IPS-18a (cell line): Measurements from ENCODE around the gene S1PR5.
"Not testable (repeated sequence)": the region's sequence is repeated elsewhere in the genome, so short reads cannot be mapped to it uniquely, and the experiment has no call there.

Experiments
- H3K27ac ChIP-seq: one replicate; pipeline ENCODE4 v1.5.1; 2013; ENCODE audit warnings: low read length
- H3K27me3 ChIP-seq: one replicate; pipeline ENCODE4 v1.6.1; 2013; ENCODE audit warnings: mild to moderate bottlenecking, low read length; ENCODE audit not compliant: control insufficient read depth, insufficient read depth
- H3K36me3 ChIP-seq: one replicate; pipeline ENCODE4 v1.6.1; 2013; ENCODE audit warnings: low read depth, low read length; ENCODE audit not compliant: control insufficient read depth
- H3K4me1 ChIP-seq: one replicate; pipeline ENCODE4 v1.6.1; 2013; ENCODE audit warnings: low read depth, low read length; ENCODE audit not compliant: control insufficient read depth
- H3K4me3 ChIP-seq: one replicate; pipeline ENCODE4 v1.5.1; 2013; ENCODE audit warnings: low read length
- H3K9ac ChIP-seq: one replicate; pipeline ENCODE4 v1.6.1; 2013; ENCODE audit warnings: mild to moderate bottlenecking, low read length, moderate library complexity
- H3K9me3 ChIP-seq: one replicate; pipeline ENCODE4 v1.6.1; 2013; ENCODE audit warnings: low read depth, low read length; ENCODE audit not compliant: control insufficient read depth

S1PR5 gene

DNA sequence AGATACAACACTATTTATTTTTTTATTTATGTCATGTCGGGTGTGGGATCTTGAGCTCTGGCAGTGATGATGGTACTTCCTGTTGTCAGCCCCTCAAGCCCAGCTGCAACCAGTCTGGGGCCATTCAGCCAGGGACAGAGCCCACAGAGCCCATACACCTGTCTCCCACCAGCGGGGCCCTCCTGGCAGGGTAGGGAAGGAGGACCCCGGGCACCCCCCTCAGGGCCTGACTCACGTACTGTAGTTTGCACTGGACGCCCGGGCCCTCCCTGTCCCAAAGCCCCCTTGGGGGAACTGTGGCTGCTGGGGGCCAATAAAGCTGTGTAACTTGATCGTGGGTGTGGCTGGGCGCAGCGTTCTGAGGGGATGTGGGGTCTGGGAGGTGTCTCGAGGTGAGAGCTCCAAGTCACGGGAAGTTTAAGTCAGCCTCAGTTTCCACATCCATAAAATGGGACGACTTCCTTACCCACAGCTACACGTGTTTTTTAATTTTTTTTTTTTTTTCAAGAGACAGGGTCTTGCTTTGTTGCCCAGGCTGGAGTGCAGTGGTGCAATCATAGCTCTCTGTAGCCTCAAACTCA is 35.9 kb upstream of the S1PR5 start:
- H3K9ac ChIP-seq, result no peak overlapping the region
- H3K4me3 ChIP-seq, result no peak overlapping the region
- H3K27ac ChIP-seq, result no peak overlapping the region
- no peaks in the 10 kb centered on the region for H3K27me3 ChIP-seq
- no peaks in the 10 kb centered on the region for H3K9me3 ChIP-seq
- H3K4me1 ChIP-seq, result no peaks in the 10 kb centered on the region
- H3K36me3 ChIP-seq, result peaks cover 60% of the 10 kb centered on the region

GRCh38 chr19:10552510-10553053 is 35.3 kb upstream of the S1PR5 start:
- H3K9me3 ChIP-seq, result no peaks in the 10 kb centered on the region
- no peak overlapping the region for H3K4me3 ChIP-seq
- no peaks in the 10 kb centered on the region for H3K27me3 ChIP-seq
- no peak overlapping the region for H3K9ac ChIP-seq
- H3K27ac ChIP-seq, result no peak overlapping the region
- H3K4me1 ChIP-seq, result no peaks in the 10 kb centered on the region
- peaks cover 54% of the 10 kb centered on the region for H3K36me3 ChIP-seq

DNA sequence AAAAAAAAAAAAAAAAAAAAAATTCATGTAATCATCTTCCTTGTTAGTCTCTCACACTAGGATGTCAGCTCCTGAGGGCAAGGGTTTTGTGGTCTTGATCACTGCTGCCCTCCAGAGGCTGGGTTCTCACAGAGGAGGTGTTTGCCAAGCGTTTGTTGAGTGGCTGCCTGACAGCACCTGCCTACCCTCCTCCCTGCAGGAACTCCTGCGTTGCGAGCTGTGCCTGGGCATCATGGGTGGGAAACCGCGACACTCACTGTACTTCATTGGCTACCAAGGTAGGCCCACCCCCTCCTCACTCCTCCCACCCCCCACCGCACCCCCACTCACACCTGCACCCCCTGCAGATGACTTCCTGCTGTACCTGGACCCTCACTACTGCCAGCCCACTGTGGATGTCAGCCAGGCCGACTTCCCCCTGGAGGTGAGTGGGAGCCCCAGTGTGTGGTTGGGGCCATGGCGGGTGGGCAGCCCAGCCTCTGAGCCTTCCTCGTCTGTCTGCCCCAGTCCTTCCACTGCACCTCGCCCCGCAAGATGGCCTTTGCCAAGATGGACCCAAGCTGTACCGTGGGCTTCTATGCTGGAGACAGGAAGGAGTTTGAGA is 34.6 kb upstream of the S1PR5 start:
- Histone ChIP-seq H3K36me3 (peaks cover 54% of the 10 kb centered on the region), H3K9ac (no peak overlapping the region), H3K4me1 (no peaks in the 10 kb centered on the region), H3K9me3 (no peaks in the 10 kb centered on the region), H3K27ac (no peak overlapping the region), H3K27me3 (no peaks in the 10 kb centered on the region), H3K4me3 (no peak overlapping the region)

DNA sequence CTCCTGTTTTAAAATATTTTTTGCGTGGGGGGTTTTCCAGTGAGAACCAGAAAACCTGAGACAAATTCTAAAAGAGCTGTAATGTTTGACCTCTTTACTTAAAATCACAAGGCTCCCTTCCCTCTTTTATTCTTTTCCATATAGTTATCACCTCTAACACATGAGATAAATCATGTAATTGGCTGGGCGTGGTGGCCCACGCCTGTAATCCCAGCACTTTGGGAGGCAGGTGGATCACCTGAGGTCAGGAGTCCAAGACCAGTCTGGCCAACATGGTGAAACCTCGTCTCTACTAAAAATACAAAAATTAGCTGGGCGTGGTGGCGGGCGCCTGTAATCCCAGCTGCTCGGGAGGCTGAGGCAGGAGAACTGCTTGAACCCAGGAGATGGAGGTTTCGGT is 33.8 kb upstream of the S1PR5 start:
- peaks cover 52% of the 10 kb centered on the region for H3K36me3 ChIP-seq
- H3K27me3 ChIP-seq, H3K9ac ChIP-seq, H3K27ac ChIP-seq, H3K4me1 ChIP-seq, H3K4me3 ChIP-seq, H3K9me3 ChIP-seq: not testable (repeated sequence)

DNA sequence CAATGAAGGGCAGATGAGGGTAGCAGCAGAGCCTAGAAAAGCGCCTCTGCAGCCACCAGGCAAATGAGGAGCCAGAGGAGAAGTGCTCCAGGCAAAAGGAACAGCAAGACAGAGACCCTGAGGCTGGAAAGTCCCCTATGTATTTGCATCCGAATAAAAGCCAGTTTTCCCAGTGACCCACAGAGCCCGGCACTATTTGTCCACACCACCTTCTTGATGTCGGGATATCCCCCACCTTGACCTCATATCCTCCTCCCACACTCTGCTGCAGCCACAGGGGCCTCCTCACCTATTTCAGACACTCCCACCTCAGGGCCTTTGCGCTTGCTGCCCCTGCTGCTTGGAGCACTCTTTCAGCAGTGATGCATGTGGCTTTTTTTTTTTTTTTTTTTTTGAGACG is 33.1 kb upstream of the S1PR5 start:
- Histone ChIP-seq H3K27me3 (no peaks in the 10 kb centered on the region), H3K9ac (no peak overlapping the region), H3K27ac (no peak overlapping the region), H3K4me3 (no peak overlapping the region), H3K9me3 (no peaks in the 10 kb centered on the region), H3K36me3 (peaks cover 46% of the 10 kb centered on the region), H3K4me1 (no peaks in the 10 kb centered on the region)

GRCh38 chr19:10549733-10550132 is 32.5 kb upstream of the S1PR5 start:
- Histone ChIP-seq H3K36me3 (peaks cover 40% of the 10 kb centered on the region), H3K9ac (no peak overlapping the region)

GRCh38 chr19:10548746-10549276 is 31.6 kb upstream of the S1PR5 start:
- H3K9me3 ChIP-seq, result no peaks in the 10 kb centered on the region
- no peak overlapping the region for H3K27ac ChIP-seq
- no peak overlapping the region for H3K4me3 ChIP-seq
- H3K9ac ChIP-seq, result no peak overlapping the region
- H3K4me1 ChIP-seq, result no peaks in the 10 kb centered on the region
- no peaks in the 10 kb centered on the region for H3K27me3 ChIP-seq
- H3K36me3 ChIP-seq, result peaks cover 33% of the 10 kb centered on the region

More at GRCh38 chr19:10549733-10550132, 32.5 kb upstream of the S1PR5 start:
- no peak overlapping the region for H3K4me3 ChIP-seq
- H3K4me1 ChIP-seq, result no peaks in the 10 kb centered on the region
- no peaks in the 10 kb centered on the region for H3K9me3 ChIP-seq
- H3K27ac ChIP-seq, result no peak overlapping the region
- H3K27me3 ChIP-seq, result no peaks in the 10 kb centered on the region

DNA sequence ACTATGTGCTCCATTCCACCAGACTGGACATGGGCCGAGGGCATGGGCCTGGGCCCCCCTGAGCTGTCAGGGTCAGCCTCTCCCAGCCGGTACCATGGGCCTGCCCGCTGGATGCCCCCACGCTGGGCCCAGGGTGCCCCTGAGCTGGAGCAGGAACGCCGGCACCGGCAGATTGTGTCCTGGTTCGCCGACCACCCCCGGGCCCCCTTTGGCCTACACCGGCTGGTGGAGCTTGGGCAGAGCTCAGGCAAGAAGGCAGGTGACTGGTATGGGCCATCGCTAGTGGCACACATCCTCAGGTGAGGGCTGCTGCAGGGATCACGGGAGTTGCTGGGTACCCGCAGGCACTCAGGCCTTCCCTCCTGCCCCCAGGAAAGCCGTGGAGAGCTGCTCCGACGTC is 29.6 kb upstream of the S1PR5 start:
- H3K27me3 ChIP-seq, result no peaks in the 10 kb centered on the region
- no peaks in the 10 kb centered on the region for H3K4me1 ChIP-seq
- H3K9ac ChIP-seq, result no peak overlapping the region
- H3K4me3 ChIP-seq, result no peak overlapping the region
- peaks cover 17% of the 10 kb centered on the region for H3K36me3 ChIP-seq
- no peaks in the 10 kb centered on the region for H3K9me3 ChIP-seq
- H3K27ac ChIP-seq, result no peak overlapping the region

- Histone ChIP-seq H3K27ac (no peak overlapping the region), H3K36me3 (peaks cover 13% of the 10 kb centered on the region), H3K4me3 (peak overlapping the region; percentile 78), H3K4me1 (no peaks in the 10 kb centered on the region), H3K27me3 (no peaks in the 10 kb centered on the region), H3K9ac (no peak overlapping the region), H3K9me3 (no peaks in the 10 kb centered on the region)
Measured at GRCh38 chr19:10544753-10545251, 27.6 kb upstream of the S1PR5 start.

DNA sequence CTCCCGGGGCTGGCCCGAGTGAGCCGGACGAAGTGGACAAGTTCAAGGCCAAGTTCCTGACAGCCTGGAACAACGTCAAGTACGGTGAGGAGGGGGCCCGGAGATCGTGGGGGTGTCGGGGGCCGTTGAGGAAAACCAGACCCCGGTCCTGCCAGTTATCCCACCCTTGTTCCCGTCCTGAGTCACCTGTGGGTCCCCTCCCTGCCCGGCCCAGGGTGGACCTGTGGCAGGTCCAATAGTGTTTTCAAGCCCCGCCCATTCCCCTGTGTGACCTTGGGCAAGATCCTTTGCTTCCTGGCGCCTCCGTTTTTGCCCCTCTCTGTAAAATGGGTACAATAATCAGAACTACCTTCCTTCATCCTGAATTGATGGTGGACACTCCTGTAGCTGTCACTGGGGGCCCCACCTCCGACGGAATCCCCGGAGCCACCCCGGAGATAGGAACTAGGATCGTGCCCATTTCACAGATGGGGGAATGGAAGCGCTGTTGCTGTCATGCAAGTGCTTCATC is 27.1 kb upstream of the S1PR5 start:
- Histone ChIP-seq H3K9ac (peak overlapping the region; percentile 67), H3K4me1 (no peaks in the 10 kb centered on the region), H3K36me3 (peaks cover 13% of the 10 kb centered on the region), H3K27me3 (no peaks in the 10 kb centered on the region), H3K27ac (no peak overlapping the region), H3K9me3 (no peaks in the 10 kb centered on the region), H3K4me3 (peak overlapping the region; percentile 78)

- peak within 1 kb of the TSS; percentile 78 for H3K4me3 ChIP-seq
- peak within 1 kb of the TSS; percentile 67 for H3K9ac ChIP-seq
- H3K27ac ChIP-seq, result no peak within 1 kb of the TSS
- H3K36me3 ChIP-seq, result peaks cover 7% of the 10 kb centered on the region
- H3K27me3 ChIP-seq, result no peaks in the 10 kb centered on the region
- H3K4me1 ChIP-seq, result no peaks in the 10 kb centered on the region
- no peaks in the 10 kb centered on the region for H3K9me3 ChIP-seq
Measured at GRCh38 chr19:10543420-10544241, 26.4 kb upstream of the S1PR5 start, which contains the start of gene ATG4D. TSS of gene ATG4D (plus strand) at chr19:10543904. CDS start at chr19:10544091, 187 bp downstream.
